T-cell (primary cell): ENCODE results near the gene PMPCA. TPM values are rescaled to one million over a fixed set of nuclear protein-coding genes. Genes with fewer than 3 reads are reported as not detected.

Source experiments
- ATAC-seq, 4 experiments: fragments of 200-7000 bp in 3 of 4; fragments of 150-1000 bp in 1 of 4; cut with Tn5 transposase; replicated peaks in 1 of 4; 1 replicate in 3 of 4; 2 replicates in 1 of 4; pipeline ENCODE4 v1.10.0; 2021; ENCODE audit warnings: moderate library complexity in 3 of 4, mild to moderate bottlenecking in 2 of 4, moderate number of reproducible peaks in 1 of 4
- CTCF ChIA-PET, 2 donors: fragments of 300-600 bp; sonication (Branson Sonifier 250); formaldehyde crosslinking; loops; one replicate each; lab custom pipeline; 2022; ENCODE audit warnings: antibody characterized with exemption in 2 of 2; lab: Charles Lee
- POLR2A ChIA-PET, 2 donors: fragments of 300-600 bp; sonication (Branson Sonifier 250); formaldehyde crosslinking; loops; one replicate each; lab custom pipeline; 2022; ENCODE audit warnings: antibody characterized with exemption in 2 of 2; lab: Charles Lee
- DNase-seq, 35 experiments: peaks; one replicate each; pipeline versions ENCODE4 v3.0.0 to v3.0.0-alpha.2; 2013 to 2023
- H3K27ac ChIP-seq: one replicate; pipeline ENCODE4 v1.5.1; 2013; ENCODE audit warnings: low read length
- H3K27me3 ChIP-seq, 2 experiments: replicated peaks in 1 of 2; 1 replicate in 1 of 2; 2 replicates in 1 of 2; pipeline versions ENCODE4 v1.6.1 to v1.7.0; 2013; ENCODE audit warnings: low read length in 1 of 2, mixed read lengths in 1 of 2; ENCODE audit not compliant: control insufficient read depth in 2 of 2, insufficient read depth in 2 of 2; ENCODE audit errors: extremely low read depth in 1 of 2
- H3K36me3 ChIP-seq, 2 donors: 1 replicate in 1 of 2; 2 replicates in 1 of 2; pipeline versions ENCODE4 v1.6.1 to v1.7.0; 2013; ENCODE audit warnings: low read length in 1 of 2; ENCODE audit not compliant: control insufficient read depth in 2 of 2, insufficient read depth in 1 of 2; ENCODE audit errors: extremely low read depth in 1 of 2
- H3K4me1 ChIP-seq, 2 experiments: 1 replicate in 1 of 2; 2 replicates in 1 of 2; pipeline versions ENCODE4 v1.6.1 to v1.7.0; 2013; ENCODE audit warnings: low read length in 2 of 2, mixed read lengths in 1 of 2; ENCODE audit not compliant: insufficient read depth in 2 of 2, control insufficient read depth in 1 of 2; ENCODE audit errors: extremely low read depth in 1 of 2
- H3K4me3 ChIP-seq, 2 donors: 1 replicate in 1 of 2; 2 replicates in 1 of 2; pipeline versions ENCODE4 v1.5.1 to v1.7.0; 2013; ENCODE audit warnings: mild to moderate bottlenecking in 2 of 2, low read length in 1 of 2, moderate library complexity in 1 of 2; ENCODE audit not compliant: control insufficient read depth in 1 of 2; ENCODE audit errors: extremely low read depth in 1 of 2
- H3K9me3 ChIP-seq: 2 replicates; pipeline ENCODE4 v1.7.0; 2013
- H3K27ac Mint-ChIP-seq, 2 donors: one replicate each; pipeline ENCODE4 v1.8.0; 2020 to 2021; ENCODE audit warnings: mild to moderate bottlenecking in 2 of 2, mixed read lengths in 2 of 2
- H3K27me3 Mint-ChIP-seq, 2 donors: one replicate each; pipeline ENCODE4 v1.8.0; 2021 to 2022; ENCODE audit warnings: mixed read lengths in 2 of 2
- H3K36me3 Mint-ChIP-seq: one replicate; pipeline ENCODE4 v1.8.0; 2021; ENCODE audit warnings: mixed read lengths
- H3K4me1 Mint-ChIP-seq, 3 donors: one replicate each; pipeline ENCODE4 v1.8.0; 2020 to 2022; ENCODE audit warnings: mixed read lengths in 3 of 3, mild to moderate bottlenecking in 1 of 3
- H3K4me3 Mint-ChIP-seq, 3 donors: one replicate each; pipeline ENCODE4 v1.8.0; 2020 to 2022; ENCODE audit warnings: mild to moderate bottlenecking in 3 of 3, mixed read lengths in 3 of 3, moderate library complexity in 3 of 3
- H3K9me3 Mint-ChIP-seq, 3 donors: one replicate each; pipeline ENCODE4 v1.8.0; 2020 to 2022; ENCODE audit warnings: mixed read lengths in 3 of 3
- WGBS: methylation state at CpG from one replicate; pipeline ENCODE4 v1.1.5; 2013; ENCODE audit warnings: missing lambda C conversion rate; ENCODE audit not compliant: insufficient coverage; 5-methylcytosine and 5-hydroxymethylcytosine counted together
- total RNA-seq, 35 experiments: library from RNA in 6 of 35; stranded (reverse) in 6 of 35; fragments of 120-200 nt in 1 of 35; gene quantifications; one replicate each; pipeline versions ENCODE4 v1.2.1 to v1.2.4 and lab custom pipeline; 2013 to 2026

The PMPCA gene
- total RNA-seq, 5 donors from 2014 or later (not counting 1 experiment from before 2014, with no cell fraction given) = 55.8 to 81.9 (median 65.7) TPM

GRCh38 chr9:136378170-136379002, 32.1 kb upstream of the PMPCA start:
- CTCF ChIA-PET = no interaction called here
- DNase-seq (no peak), ATAC-seq (no peak)
- Histone ChIP-seq H3K36me3 (peaks cover 24 to 33% of the 10 kb centered on the region in 2 donors), H3K4me1 (no peaks in the 10 kb centered on the region), H3K4me3 (no peak overlapping the region), H3K27me3 (peaks cover 0 to 2% of the 10 kb centered on the region in 2 experiments), H3K27ac (no peak overlapping the region), H3K9me3 (no peaks in the 10 kb centered on the region)
- no peaks in the 10 kb centered on the region for H3K27me3 Mint-ChIP-seq
- 93% methylated on average over 23 of the region's 28 CpGs for WGBS
- no peak overlapping the region for H3K4me3 Mint-ChIP-seq
- POLR2A ChIA-PET = interaction anchor here in 1 of 2 donors (0.6 kb wide), 1 partner anchor 43 kb away, joined by 8 read pairs; no protein-coding TSS in a partner anchor
- H3K36me3 Mint-ChIP-seq = peaks cover 2% of the 10 kb centered on the region
- no peaks in the 10 kb centered on the region for H3K9me3 Mint-ChIP-seq
- H3K27ac Mint-ChIP-seq = no peak overlapping the region
- H3K4me1 Mint-ChIP-seq = no peaks in the 10 kb centered on the region

GRCh38 chr9:136379003-136379287, 31.5 kb upstream of the PMPCA start:
- no peak for DNase-seq
- peaks cover 4% of the 10 kb centered on the region for H3K36me3 Mint-ChIP-seq
- H3K27ac Mint-ChIP-seq = no peak overlapping the region
- WGBS = 96% methylated on average over 8 of the region's 18 CpGs
- no peak overlapping the region for H3K4me3 ChIP-seq
- POLR2A ChIA-PET = no interaction called here
- H3K27me3 ChIP-seq = no peaks in the 10 kb centered on the region
- H3K9me3 ChIP-seq = no peaks in the 10 kb centered on the region
- H3K27ac ChIP-seq = no peak overlapping the region
- no peak overlapping the region for H3K4me3 Mint-ChIP-seq
- peaks cover 0 to 2% (median 0%) of the 10 kb centered on the region in 3 donors for H3K4me1 Mint-ChIP-seq
- CTCF ChIA-PET = no interaction called here
- H3K4me1 ChIP-seq = peaks cover 0 to 1% of the 10 kb centered on the region in 2 experiments
- no peak for ATAC-seq
- no peaks in the 10 kb centered on the region for H3K27me3 Mint-ChIP-seq
- no peaks in the 10 kb centered on the region for H3K9me3 Mint-ChIP-seq
- peaks cover 24 to 38% of the 10 kb centered on the region in 2 donors for H3K36me3 ChIP-seq

- H3K27ac Mint-ChIP-seq = no peak overlapping the region
Observed at GRCh38 chr9:136379401-136379800, 31.1 kb upstream of the PMPCA start.

GRCh38 chr9:136379891-136380290, 30.6 kb upstream of the PMPCA start:
- ATAC-seq (no peak), DNase-seq (no peak)
- Histone ChIP-seq H3K27me3 (no peaks in the 10 kb centered on the region), H3K4me1 (peaks cover 2 to 11% of the 10 kb centered on the region in 2 experiments), H3K36me3 (peaks cover 24 to 42% of the 10 kb centered on the region in 2 donors), H3K9me3 (no peaks in the 10 kb centered on the region), H3K27ac (no peak overlapping the region), H3K4me3 (no peak overlapping the region)
- peaks cover 4 to 8% (median 6%) of the 10 kb centered on the region in 3 donors for H3K4me1 Mint-ChIP-seq
- no peak overlapping the region for H3K27ac Mint-ChIP-seq
- ChIA-PET POLR2A (no interaction called here), CTCF (no interaction called here)
- H3K9me3 Mint-ChIP-seq = no peaks in the 10 kb centered on the region
- H3K4me3 Mint-ChIP-seq = no peak overlapping the region
- H3K27me3 Mint-ChIP-seq = no peaks in the 10 kb centered on the region
- peaks cover 11% of the 10 kb centered on the region for H3K36me3 Mint-ChIP-seq
- WGBS = 92% methylated on average over 8 of the region's 11 CpGs

More at GRCh38 chr9:136379401-136379800, 31.1 kb upstream of the PMPCA start:
- peaks cover 0 to 6% of the 10 kb centered on the region in 2 experiments for H3K4me1 ChIP-seq
- DNase-seq (no peak), ATAC-seq (no peak)
- H3K4me3 ChIP-seq = no peak overlapping the region
- CTCF ChIA-PET = no interaction called here
- no peaks in the 10 kb centered on the region for H3K9me3 ChIP-seq
- Mint-ChIP-seq H3K4me3 (no peak overlapping the region), H3K36me3 (peaks cover 8% of the 10 kb centered on the region), H3K27me3 (no peaks in the 10 kb centered on the region), H3K9me3 (no peaks in the 10 kb centered on the region), H3K4me1 (peaks cover 0 to 3% (median 2%) of the 10 kb centered on the region in 3 donors)
- POLR2A ChIA-PET = no interaction called here
- no peak overlapping the region for H3K27ac ChIP-seq
- WGBS = over 99% methylated on average over 9 of the region's 11 CpGs
- peaks cover 24 to 42% of the 10 kb centered on the region in 2 donors for H3K36me3 ChIP-seq
- H3K27me3 ChIP-seq = no peaks in the 10 kb centered on the region

- H3K36me3 Mint-ChIP-seq = peaks cover 14% of the 10 kb centered on the region
- no peak overlapping the region for H3K27ac Mint-ChIP-seq
- ChIA-PET POLR2A (no interaction called here), CTCF (no interaction called here)
- no peak overlapping the region for H3K4me3 ChIP-seq
- no peaks in the 10 kb centered on the region for H3K27me3 Mint-ChIP-seq
- no peak for DNase-seq
- H3K4me1 ChIP-seq = peaks cover 5 to 14% of the 10 kb centered on the region in 2 experiments
- H3K4me1 Mint-ChIP-seq = peaks cover 8 to 13% (median 11%) of the 10 kb centered on the region in 3 donors
- ATAC-seq = no peak
- H3K27ac ChIP-seq = no peak overlapping the region
- no peak overlapping the region for H3K4me3 Mint-ChIP-seq
- H3K9me3 Mint-ChIP-seq = no peaks in the 10 kb centered on the region
- no peaks in the 10 kb centered on the region for H3K27me3 ChIP-seq
- WGBS = 94% methylated on average over 15 of the region's 17 CpGs
- peaks cover 20 to 42% of the 10 kb centered on the region in 2 donors for H3K36me3 ChIP-seq
- H3K9me3 ChIP-seq = no peaks in the 10 kb centered on the region
Observed at GRCh38 chr9:136380381-136380780, 30.1 kb upstream of the PMPCA start.

- CTCF ChIA-PET = interaction anchor here in 1 of 2 donors (0.6 kb wide), 1 partner anchor 16 kb away, joined by 3 read pairs; no protein-coding TSS in a partner anchor
- H3K9me3 Mint-ChIP-seq = no peaks in the 10 kb centered on the region
- peaks cover 5 to 20% of the 10 kb centered on the region in 2 experiments for H3K4me1 ChIP-seq
- no peak for ATAC-seq
- POLR2A ChIA-PET = interaction anchor here in 1 of 2 donors (0.7 kb wide), 1 partner anchor 13 kb away, joined by 4 read pairs; no protein-coding TSS in a partner anchor
- peaks cover 20% of the 10 kb centered on the region for H3K36me3 Mint-ChIP-seq
- no peak for DNase-seq
- H3K36me3 ChIP-seq = peaks cover 19 to 42% of the 10 kb centered on the region in 2 donors
- WGBS = 100% methylated on average over 7 of the region's 9 CpGs
- H3K4me1 Mint-ChIP-seq = peaks cover 8 to 21% (median 20%) of the 10 kb centered on the region in 3 donors
- H3K27me3 Mint-ChIP-seq = no peaks in the 10 kb centered on the region
- H3K27me3 ChIP-seq = no peaks in the 10 kb centered on the region
- no peak overlapping the region for H3K4me3 ChIP-seq
- no peak overlapping the region for H3K4me3 Mint-ChIP-seq
- H3K27ac ChIP-seq = no peak overlapping the region
- H3K27ac Mint-ChIP-seq = no peak overlapping the region
- H3K9me3 ChIP-seq = no peaks in the 10 kb centered on the region
Observed at GRCh38 chr9:136381311-136381710, 29.1 kb upstream of the PMPCA start.
